A549 (cell line): ENCODE results near the gene TOGARAM2. TPM values are rescaled to one million over a fixed set of nuclear protein-coding genes. Genes with fewer than 3 reads are reported as not detected.

Experiments used
- ATAC-seq, 2 experiments: fragments of 200-7000 bp in 1 of 2; fragments of >200 bp in 1 of 2; cut with Nextera tagmentation in 1 of 2; cut with Tn5 transposase in 1 of 2; 3 replicates each; pipeline versions ENCODE4 v1.8.0 to v1.9.1; 2018 to 2020; ENCODE audit warnings: mild to moderate bottlenecking in 1 of 2, moderate library complexity in 1 of 2
- CTCF ChIA-PET: fragments of 300-600 bp; sonication (Branson Sonifier 250); formaldehyde crosslinking; extraction: SDS; loops from one replicate; lab custom pipeline; 2021; ENCODE audit warnings: antibody characterized with exemption, inconsistent platforms; lab: Yijun Ruan, JAX
- POLR2A ChIA-PET: fragments of 350-600 bp; formaldehyde crosslinking; extraction: SDS; loops from one replicate; lab custom pipeline; 2021; ENCODE audit warnings: antibody characterized with exemption, inconsistent platforms; lab: Yijun Ruan, JAX
- DNase-seq, 2 experiments: peaks; one replicate each; pipeline versions ENCODE4 v3.0.0 to v3.0.0-alpha.2; 2011 to 2016; ENCODE audit warnings: low read depth in 1 of 2, low spot score in 1 of 2
- FAIRE-seq: peaks from 2 replicates; lab custom pipeline; 2011; peaks lifted over from hg19 to GRCh38; lab: Jason Lieb, UNC
- H3K27ac ChIP-seq, 2 experiments: fragments of >200 bp; sonication (Bioruptor Twin); formaldehyde crosslinking; 3 replicates each; pipeline ENCODE4 v1.5.1; 2016 to 2017
- H3K4me1 ChIP-seq: fragments of >200 bp; sonication (Bioruptor Twin); formaldehyde crosslinking; 3 replicates; pipeline ENCODE4 v1.6.1; 2016
- H3K4me2 ChIP-seq: fragments of >200 bp; sonication (Bioruptor Twin); formaldehyde crosslinking; 3 replicates; pipeline ENCODE4 v1.6.1; 2016
- H3K4me3 ChIP-seq: fragments of >200 bp; sonication (Bioruptor Twin); formaldehyde crosslinking; 3 replicates; pipeline ENCODE4 v1.5.1; 2016
- H3K9me3 ChIP-seq: fragments of >200 bp; sonication (Bioruptor Twin); formaldehyde crosslinking; 3 replicates; pipeline ENCODE4 v1.6.1; 2016
- BHLHE40 ChIP-seq: IDR thresholded peaks from 2 replicates; pipeline ENCODE4 v1.6.1; 2012; ENCODE audit warnings: low read depth, low read length, inconsistent platforms
- CBX2 ChIP-seq: fragments of 200-600 bp; sonication (generic); IDR thresholded peaks from 2 replicates; pipeline ENCODE4 v1.6.1; 2016; ENCODE audit warnings: low read depth, mild to moderate bottlenecking, borderline replicate concordance
- CEBPB ChIP-seq, 2 experiments: fragments of >200 bp in 1 of 2; sonication (Bioruptor Twin) in 1 of 2; formaldehyde crosslinking in 1 of 2; IDR thresholded peaks; 2 replicates each; pipeline ENCODE4 v1.6.1; 2012 to 2016
- EHMT2 ChIP-seq: fragments of 200-600 bp; sonication (generic); IDR thresholded peaks from 2 replicates; pipeline ENCODE4 v1.6.1; 2016; ENCODE audit warnings: antibody characterized with exemption, low read depth, mild to moderate bottlenecking, moderate library complexity
- FOXS1 ChIP-seq: fragments of 250-450 bp; sonication (Bioruptor Pico); IDR thresholded peaks from 2 replicates; pipeline ENCODE4 v1.5.0; 2020; ENCODE audit warnings: mild to moderate bottlenecking, moderate library complexity
- GATA3 ChIP-seq: IDR thresholded peaks from 2 replicates; pipeline ENCODE4 v1.6.1; 2012; ENCODE audit warnings: borderline replicate concordance
- HOXB13 ChIP-seq: fragments of 250-450 bp; sonication (Bioruptor Pico); IDR thresholded peaks from 2 replicates; pipeline ENCODE4 v1.5.0; 2020; ENCODE audit warnings: low read depth, mild to moderate bottlenecking, moderate library complexity
- HOXB5 ChIP-seq: fragments of 250-450 bp; sonication (Bioruptor Pico); IDR thresholded peaks from 2 replicates; pipeline ENCODE4 v1.5.0; 2020; ENCODE audit warnings: mild to moderate bottlenecking, moderate library complexity
- KDM1A ChIP-seq: fragments of 200-600 bp; sonication (generic); IDR thresholded peaks from 2 replicates; pipeline ENCODE4 v1.6.1; 2016; ENCODE audit warnings: low read depth, mild to moderate bottlenecking
- MYC ChIP-seq: IDR thresholded peaks from 2 replicates; pipeline ENCODE4 v1.6.1; 2012; ENCODE audit warnings: mild to moderate bottlenecking, inconsistent platforms, low read length, improper control_type of control experiment, borderline replicate concordance
- NPAS2 ChIP-seq: fragments of 250-450 bp; sonication (Bioruptor Pico); IDR thresholded peaks from 2 replicates; pipeline ENCODE4 v1.8.0; 2022; ENCODE audit warnings: mild to moderate bottlenecking, moderate library complexity, borderline replicate concordance
- POLR2A ChIP-seq: IDR thresholded peaks from 2 replicates; pipeline ENCODE4 v1.6.1; 2012; ENCODE audit warnings: mild to moderate bottlenecking, low read length
- REST ChIP-seq: fragments of 200-600 bp; sonication (generic); IDR thresholded peaks from 2 replicates; pipeline ENCODE4 v1.6.1; 2016; ENCODE audit warnings: antibody characterized with exemption, mild to moderate bottlenecking, moderate library complexity
- RFX5 ChIP-seq: fragments of 450-650 bp; IDR thresholded peaks from 2 replicates; pipeline ENCODE4 v1.7.1; 2014; ENCODE audit warnings: antibody characterized with exemption, mild to moderate bottlenecking, moderate library complexity
- RNF2 ChIP-seq: fragments of 200-600 bp; sonication (generic); IDR thresholded peaks from 2 replicates; pipeline ENCODE4 v1.6.1; 2016; ENCODE audit warnings: low read depth, mild to moderate bottlenecking, antibody characterized with exemption, moderate library complexity, borderline replicate concordance
- SREBF2 ChIP-seq: fragments of 450-650 bp; IDR thresholded peaks from 2 replicates; pipeline ENCODE4 v1.6.1; 2014; ENCODE audit warnings: mild to moderate bottlenecking, moderate library complexity
- TP53 ChIP-seq: fragments of 250-450 bp; sonication (Bioruptor Pico); IDR thresholded peaks from 2 replicates; pipeline ENCODE4 v1.5.0; 2021; ENCODE audit warnings: mild to moderate bottlenecking, moderate library complexity
- ZNF302 ChIP-seq: fragments of 250-450 bp; sonication (Bioruptor Pico); IDR thresholded peaks from 2 replicates; pipeline ENCODE4 v1.9.0; 2021; ENCODE audit warnings: inconsistent platforms, mild to moderate bottlenecking, moderate library complexity
- ZSCAN20 ChIP-seq: fragments of 250-450 bp; sonication (Bioruptor Pico); IDR thresholded peaks from 2 replicates; pipeline ENCODE4 v1.8.0; 2022; ENCODE audit warnings: mild to moderate bottlenecking, moderate library complexity
- WGBS: methylation state at CpG from one replicate; pipeline ENCODE4 v1.1.6; 2017; ENCODE audit errors: missing lambda C conversion rate; 5-methylcytosine and 5-hydroxymethylcytosine counted together
- polyA plus RNA-seq, 4 experiments: library from polyadenylated mRNA; depleted of rRNA in 3 of 4; stranded (reverse); fragments of >200 nt; fragmentation: RNase III in 1 of 4; extraction: RNeasy Plus Mini Kit Qiagen cat#74134 plus additional on column Dnase treatment in 1 of 4; gene quantifications; 2 replicates in 3 of 4; 3 replicates in 1 of 4; pipeline ENCODE4 v1.2.3, GENCODE V29; 2011 to 2017
- TF ChIP-seq, protein P1 (sequence below): IDR thresholded peaks from 2 replicates; pipeline ENCODE4 v1.6.1; 2012
- TF ChIP-seq, protein P2 (sequence below): fragments of >200 bp; sonication (Bioruptor Twin); formaldehyde crosslinking; IDR thresholded peaks from 3 replicates; pipeline ENCODE4 v1.5.1; 2016

The TOGARAM2 gene
- polyA plus RNA-seq, 2 of the 4 experiments (the other 2 are of a cell fraction): 0.14 to 0.35 TPM

GRCh38 chr2:29040552-29040951 is 59.5 kb downstream of the TOGARAM2 start:
- H3K4me3 ChIP-seq: no peak overlapping the region
- no peak for TF ChIP-seq POLR2A
- TF ChIP-seq ZSCAN20 (CRISPR knock-in tag): no peak
- TF ChIP-seq, protein P1, sequence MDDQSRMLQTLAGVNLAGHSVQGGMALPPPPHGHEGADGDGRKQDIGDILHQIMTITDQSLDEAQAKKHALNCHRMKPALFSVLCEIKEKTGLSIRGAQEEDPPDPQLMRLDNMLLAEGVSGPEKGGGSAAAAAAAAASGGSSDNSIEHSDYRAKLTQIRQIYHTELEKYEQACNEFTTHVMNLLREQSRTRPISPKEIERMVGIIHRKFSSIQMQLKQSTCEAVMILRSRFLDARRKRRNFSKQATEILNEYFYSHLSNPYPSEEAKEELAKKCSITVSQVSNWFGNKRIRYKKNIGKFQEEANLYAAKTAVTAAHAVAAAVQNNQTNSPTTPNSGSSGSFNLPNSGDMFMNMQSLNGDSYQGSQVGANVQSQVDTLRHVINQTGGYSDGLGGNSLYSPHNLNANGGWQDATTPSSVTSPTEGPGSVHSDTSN: no peak
- TF ChIP-seq NPAS2 (CRISPR knock-in tag): no peak
- TF ChIP-seq ZNF302 (CRISPR knock-in tag): no peak
- no peak for TF ChIP-seq REST
- TF ChIP-seq GATA3: no peak
- TF ChIP-seq CBX2: no peak
- no peak for TF ChIP-seq SREBF2
- TF ChIP-seq, protein P2, sequence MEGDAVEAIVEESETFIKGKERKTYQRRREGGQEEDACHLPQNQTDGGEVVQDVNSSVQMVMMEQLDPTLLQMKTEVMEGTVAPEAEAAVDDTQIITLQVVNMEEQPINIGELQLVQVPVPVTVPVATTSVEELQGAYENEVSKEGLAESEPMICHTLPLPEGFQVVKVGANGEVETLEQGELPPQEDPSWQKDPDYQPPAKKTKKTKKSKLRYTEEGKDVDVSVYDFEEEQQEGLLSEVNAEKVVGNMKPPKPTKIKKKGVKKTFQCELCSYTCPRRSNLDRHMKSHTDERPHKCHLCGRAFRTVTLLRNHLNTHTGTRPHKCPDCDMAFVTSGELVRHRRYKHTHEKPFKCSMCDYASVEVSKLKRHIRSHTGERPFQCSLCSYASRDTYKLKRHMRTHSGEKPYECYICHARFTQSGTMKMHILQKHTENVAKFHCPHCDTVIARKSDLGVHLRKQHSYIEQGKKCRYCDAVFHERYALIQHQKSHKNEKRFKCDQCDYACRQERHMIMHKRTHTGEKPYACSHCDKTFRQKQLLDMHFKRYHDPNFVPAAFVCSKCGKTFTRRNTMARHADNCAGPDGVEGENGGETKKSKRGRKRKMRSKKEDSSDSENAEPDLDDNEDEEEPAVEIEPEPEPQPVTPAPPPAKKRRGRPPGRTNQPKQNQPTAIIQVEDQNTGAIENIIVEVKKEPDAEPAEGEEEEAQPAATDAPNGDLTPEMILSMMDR: no peak
- no peak for TF ChIP-seq FOXS1
- TF ChIP-seq HOXB13 (CRISPR knock-in tag): no peak
- no peak for TF ChIP-seq EHMT2
- no peak for TF ChIP-seq KDM1A
- no peak for TF ChIP-seq HOXB5 (CRISPR knock-in tag)
- no peak for TF ChIP-seq MYC
- TF ChIP-seq TP53: no peak
- TF ChIP-seq, all 56 proteins: peak for 0
- FAIRE-seq: no peak
- Histone ChIP-seq H3K27ac (no peak overlapping the region), H3K9me3 (no peaks in the 10 kb centered on the region), H3K4me1 (peaks cover 7% of the 10 kb centered on the region; the same call in 2 of the 3 replicates), H3K4me2 (no peak overlapping the region)
- no peak for DNase-seq
- ChIA-PET POLR2A (no interaction called here), CTCF (interaction anchor here (1.4 kb wide), 1 partner anchor 268 kb away, joined by 3 read pairs; no protein-coding TSS in a partner anchor)
- 50% methylated on average over 6 of the region's 6 CpGs for WGBS
- no peak for ATAC-seq

DNA sequence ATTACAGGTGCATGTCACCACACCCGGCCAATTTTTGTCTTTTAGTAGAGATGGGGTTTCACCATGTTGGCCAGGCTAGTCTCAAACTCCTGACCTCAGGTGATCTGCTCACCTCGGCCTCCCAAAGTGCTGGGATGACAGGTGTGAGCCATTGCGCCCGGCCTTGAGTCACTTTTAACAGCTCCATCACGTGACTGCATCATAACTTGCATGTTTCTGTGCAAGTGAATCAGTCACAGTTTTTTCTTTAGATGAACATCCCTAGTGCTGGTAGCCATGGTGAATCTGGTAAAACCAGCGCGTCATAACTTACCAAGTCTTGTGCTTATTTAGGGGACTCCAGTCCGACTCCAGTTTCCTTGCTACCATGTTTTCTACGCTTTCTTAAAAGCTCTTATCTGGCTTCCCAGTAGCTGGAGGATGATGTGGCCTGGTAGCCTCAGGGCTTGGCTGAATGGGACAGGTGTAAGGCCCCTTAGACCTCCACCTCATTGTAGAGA is 60.1 kb downstream of the TOGARAM2 start:
- H3K27ac ChIP-seq: no peak overlapping the region
- POLR2A ChIA-PET: no interaction called here
- H3K4me1 ChIP-seq: peaks cover 7% of the 10 kb centered on the region; the same call in 2 of the 3 replicates
- DNase-seq (no peak), ATAC-seq (no peak), FAIRE-seq (no peak)
- no peak overlapping the region for H3K4me2 ChIP-seq
- TF ChIP-seq RNF2: no peak
- no peak for TF ChIP-seq SREBF2
- TF ChIP-seq BHLHE40: no peak
- TF ChIP-seq CEBPB (IDR thresholded peaks at IDR 0.05): no peak
- TF ChIP-seq RFX5: no peak
- TF ChIP-seq HOXB5 (CRISPR knock-in tag): no peak
- 89% methylated on average over 9 of the region's 9 CpGs for WGBS
- no peak overlapping the region for H3K4me3 ChIP-seq
- no peaks in the 10 kb centered on the region for H3K9me3 ChIP-seq
- CTCF ChIA-PET: interaction anchor here (0.8 to 1.4 kb wide), 4 partner anchors 13 to 85 kb away, joined by 3 to 4 read pairs (median 4); no protein-coding TSS in a partner anchor
